ENCODE data around the gene NBL1.

GRCh38 chr1:19654386-19654785 is 10.3 kb downstream of the NBL1 start:
- TF ChIP-seq ATF3 (IDR thresholded peaks at IDR 0.05) (no peak), CTCF (IDR thresholded peaks at IDR 0.05; ENCODE audit: low read depth, low read length, missing input control) (no peak)
